ENCODE data around the gene OR8A1. TPM values are rescaled to one million over a fixed set of nuclear protein-coding genes. Genes with fewer than 3 reads are reported as not detected.

Gene OR8A1
- total and polyA plus RNA-seq, 2 experiments from 2014 or later = not detected

DNA sequence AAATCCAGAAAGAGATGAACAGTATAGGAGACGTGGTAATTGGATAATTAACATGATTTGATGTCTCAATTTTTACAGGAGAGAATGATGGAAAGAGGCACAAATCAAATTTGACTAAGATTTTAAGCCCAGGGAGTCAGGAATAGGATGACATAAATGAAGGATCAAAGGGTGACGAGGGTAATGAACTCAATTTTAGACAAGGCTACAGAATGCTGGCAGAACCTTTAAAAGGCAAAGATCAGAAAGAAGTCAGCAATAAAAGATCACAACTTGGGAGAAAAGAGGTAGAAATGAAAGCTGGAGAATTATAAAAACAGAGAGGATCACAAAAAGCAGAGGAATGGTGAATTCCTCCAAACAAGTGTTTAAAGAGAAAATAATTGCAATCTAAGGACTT is 13.0 kb upstream of the OR8A1 start:
- H3K4me2 ChIP-seq = no peak overlapping the region
- H3K79me2 ChIP-seq = no peaks in the 10 kb centered on the region
- H3K4me1 ChIP-seq (ENCODE audit: insufficient read depth) = no peaks in the 10 kb centered on the region
- H4K20me1 ChIP-seq (ENCODE audit: insufficient read depth, poor library complexity, severe bottlenecking) = no peaks in the 10 kb centered on the region
- no peaks in the 10 kb centered on the region for H3K36me3 ChIP-seq (replicated peaks; ENCODE audit: insufficient read depth, low read depth)
- no peaks in the 10 kb centered on the region for H3K9me2 ChIP-seq (replicated peaks; ENCODE audit: insufficient read depth)
- H2AFZ ChIP-seq = no peak overlapping the region
- no peak for DNase-seq (ENCODE audit: low spot score)
- 56% methylated on average over 2 of the region's 2 CpGs for WGBS (ENCODE audit: low lambda C conversion rate, missing lambda C conversion rate)
- H3K27me3 ChIP-seq = no peaks in the 10 kb centered on the region
- H3K4me3 ChIP-seq = no peak overlapping the region
- TF ChIP-seq EZH2 (IDR thresholded peaks at IDR 0.05; ENCODE audit: borderline replicate concordance) = no peak
- TF ChIP-seq EZH2phosphoT487 (IDR thresholded peaks at IDR 0.05; ENCODE audit: low read depth, severe bottlenecking, unreplicated experiment) = no peak
- TF ChIP-seq CTCF (IDR thresholded peaks at IDR 0.05; ENCODE audit: poor library complexity) = no peak
- no peaks in the 10 kb centered on the region for H3K9me3 ChIP-seq (ENCODE audit: low read depth)
- H3K27ac ChIP-seq = no peak overlapping the region

GRCh38 chr11:124570160-124570559 is 363 bp downstream of the OR8A1 start:
- Histone ChIP-seq H4K20me1 (ENCODE audit: insufficient read depth, poor library complexity, severe bottlenecking) (no peaks in the 10 kb centered on the region), H2AFZ (no peak overlapping the region), H3K4me1 (ENCODE audit: insufficient read depth) (no peaks in the 10 kb centered on the region), H3K27ac (no peak overlapping the region), H3K79me2 (no peaks in the 10 kb centered on the region), H3K9me2 (replicated peaks; ENCODE audit: insufficient read depth) (no peaks in the 10 kb centered on the region), H3K36me3 (replicated peaks; ENCODE audit: insufficient read depth, low read depth) (no peaks in the 10 kb centered on the region), H3K9me3 (ENCODE audit: low read depth) (peaks cover 3% of the 10 kb centered on the region), H3K27me3 (peaks cover 2% of the 10 kb centered on the region), H3K4me2 (no peak overlapping the region), H3K4me3 (no peak overlapping the region)
- TF ChIP-seq EZH2phosphoT487 (IDR thresholded peaks at IDR 0.05; ENCODE audit: low read depth, severe bottlenecking, unreplicated experiment) (no peak), EZH2 (IDR thresholded peaks at IDR 0.05; ENCODE audit: borderline replicate concordance) (no peak), CTCF (IDR thresholded peaks at IDR 0.05; ENCODE audit: poor library complexity) (no peak)
- WGBS (ENCODE audit: low lambda C conversion rate, missing lambda C conversion rate) = 89% methylated on average over 7 of the region's 7 CpGs
- no peak for DNase-seq (ENCODE audit: low spot score)

- no peaks in the 10 kb centered on the region for H4K20me1 ChIP-seq (ENCODE audit: insufficient read depth, poor library complexity, severe bottlenecking)
- H3K4me3 ChIP-seq = no peak overlapping the region
- no peaks in the 10 kb centered on the region for H3K79me2 ChIP-seq
- H3K27ac ChIP-seq = no peak overlapping the region
- peaks cover 2% of the 10 kb centered on the region for H3K27me3 ChIP-seq
- no peak for DNase-seq (ENCODE audit: low spot score)
- H3K4me1 ChIP-seq (ENCODE audit: insufficient read depth) = no peaks in the 10 kb centered on the region
- WGBS (ENCODE audit: low lambda C conversion rate, missing lambda C conversion rate) = 86% methylated on average over 6 of the region's 6 CpGs
- H2AFZ ChIP-seq = no peak overlapping the region
- no peaks in the 10 kb centered on the region for H3K36me3 ChIP-seq (replicated peaks; ENCODE audit: insufficient read depth, low read depth)
- H3K9me3 ChIP-seq (ENCODE audit: low read depth) = peaks cover 3% of the 10 kb centered on the region
- no peak for TF ChIP-seq CTCF (IDR thresholded peaks at IDR 0.05; ENCODE audit: poor library complexity)
- no peak for TF ChIP-seq EZH2phosphoT487 (IDR thresholded peaks at IDR 0.05; ENCODE audit: low read depth, severe bottlenecking, unreplicated experiment)
- TF ChIP-seq EZH2 (IDR thresholded peaks at IDR 0.05; ENCODE audit: borderline replicate concordance) = no peak
- H3K4me2 ChIP-seq = no peak overlapping the region
- H3K9me2 ChIP-seq (replicated peaks; ENCODE audit: insufficient read depth) = no peaks in the 10 kb centered on the region
These were observed 8.1 kb downstream of the OR8A1 start for GRCh38 chr11:124577716-124578427.

Measured in hepatocyte (in vitro differentiated cells).